ENCODE results near the gene HDAC3.

GRCh38 chr5:141590127-141590526, 46.5 kb downstream of the HDAC3 start:
- no peak for TF ChIP-seq EP300 (IDR thresholded peaks at IDR 0.05; ENCODE audit: borderline replicate concordance in 1 of 2, low read depth in 1 of 2, low read length in 1 of 2)
- no peak for TF ChIP-seq CTCF (IDR thresholded peaks at IDR 0.05)
